HepG2 (cell line): ENCODE data around the gene MAPK14. TPM values are rescaled to one million over a fixed set of nuclear protein-coding genes. Genes with fewer than 3 reads are reported as not detected.

Experiments
- BRCA1 ChIP-seq: sonication (generic); formaldehyde crosslinking; IDR thresholded peaks from 2 replicates; pipeline ENCODE4 v1.4.0; 2020; ENCODE audit warnings: missing genetic modification reagents
- CCAR2 ChIP-seq: fragments of 200-400 bp; formaldehyde crosslinking; optimal IDR thresholded peaks from 2 replicates; pipeline ENCODE3; 2018; ENCODE audit warnings: low read depth, mild to moderate bottlenecking, low read length, moderate library complexity
- FOSL1 ChIP-seq: sonication (generic); formaldehyde crosslinking; IDR thresholded peaks from 2 replicates; pipeline ENCODE4 v1.9.0; 2021; ENCODE audit warnings: missing genetic modification reagents, borderline replicate concordance
- FOXC1 ChIP-seq: sonication (generic); formaldehyde crosslinking; IDR thresholded peaks from 2 replicates; pipeline ENCODE4 v1.8.0; 2022; ENCODE audit warnings: mild to moderate bottlenecking, missing genetic modification reagents, borderline replicate concordance
- HNF4G ChIP-seq, 2 experiments: sonication (generic) in 1 of 2; formaldehyde crosslinking in 1 of 2; IDR thresholded peaks; 2 replicates each; pipeline versions ENCODE4 v1.4.0 to v1.6.1; 2011 to 2020; ENCODE audit warnings: borderline replicate concordance in 2 of 2, low read depth in 2 of 2, mild to moderate bottlenecking in 2 of 2, low read length in 1 of 2, missing genetic modification reagents in 1 of 2, moderate library complexity in 1 of 2
- MYC ChIP-seq: sonication (generic); formaldehyde crosslinking; IDR thresholded peaks from 2 replicates; pipeline ENCODE4 v1.9.0; 2021; ENCODE audit warnings: missing genetic modification reagents, borderline replicate concordance
- NFYC ChIP-seq: IDR thresholded peaks from 2 replicates; pipeline ENCODE4 v1.6.1; 2016; ENCODE audit warnings: missing genetic modification reagents, missing compliant biosample characterization
- SMARCE1 ChIP-seq: fragments of 450-650 bp; IDR thresholded peaks from 2 replicates; pipeline ENCODE4 v1.6.1; 2017; ENCODE audit warnings: borderline replicate concordance
- SMC3 ChIP-seq: IDR thresholded peaks from 2 replicates; pipeline ENCODE4 v1.6.1; 2011; ENCODE audit warnings: low read length, improper control_type of control experiment
- SP2 ChIP-seq: sonication (generic); formaldehyde crosslinking; IDR thresholded peaks from 2 replicates; pipeline ENCODE4 v1.5.1; 2020; ENCODE audit warnings: mild to moderate bottlenecking, missing genetic modification reagents
- TCF7 ChIP-seq: sonication (generic); IDR thresholded peaks from 2 replicates; pipeline ENCODE4 v1.6.1; 2016; ENCODE audit warnings: antibody characterized with exemption, low read depth
- TEAD2 ChIP-seq: sonication (generic); formaldehyde crosslinking; IDR thresholded peaks from 2 replicates; pipeline ENCODE4 v1.9.0; 2021; ENCODE audit warnings: missing genetic modification reagents
- ZNF18 ChIP-seq: sonication (generic); formaldehyde crosslinking; IDR thresholded peaks from 2 replicates; pipeline ENCODE4 v1.8.0; 2022; ENCODE audit warnings: mild to moderate bottlenecking, missing genetic modification reagents; ENCODE audit not compliant: insufficient replicate concordance
- ZNF343 ChIP-seq: sonication (generic); formaldehyde crosslinking; IDR thresholded peaks from 2 replicates; pipeline ENCODE4 v1.4.0; 2020; ENCODE audit warnings: mild to moderate bottlenecking, missing genetic modification reagents
- ZNF383 ChIP-seq: sonication (generic); formaldehyde crosslinking; IDR thresholded peaks from 2 replicates; pipeline ENCODE4 v1.4.0; 2020; ENCODE audit warnings: missing genetic modification reagents, mild to moderate bottlenecking, borderline replicate concordance
- ZNF441 ChIP-seq: sonication (generic); formaldehyde crosslinking; IDR thresholded peaks from 2 replicates; pipeline ENCODE4 v1.7.0; 2021; ENCODE audit warnings: missing genetic modification reagents, borderline replicate concordance
- ZNF530 ChIP-seq: sonication (generic); formaldehyde crosslinking; IDR thresholded peaks from 2 replicates; pipeline ENCODE4 v1.5.0; 2020; ENCODE audit warnings: low read depth, mild to moderate bottlenecking, missing genetic modification reagents
- ZNF547 ChIP-seq: sonication (generic); formaldehyde crosslinking; IDR thresholded peaks from 2 replicates; pipeline ENCODE4 v1.5.1; 2020; ENCODE audit warnings: mild to moderate bottlenecking, missing genetic modification reagents
- ZNF558 ChIP-seq: sonication (generic); formaldehyde crosslinking; IDR thresholded peaks from 2 replicates; pipeline ENCODE4 v1.9.0; 2022; ENCODE audit warnings: mild to moderate bottlenecking, missing genetic modification reagents, borderline replicate concordance
- ZNF562 ChIP-seq: sonication (generic); formaldehyde crosslinking; IDR thresholded peaks from 2 replicates; pipeline ENCODE4 v1.8.0; 2022; ENCODE audit warnings: missing genetic modification reagents, borderline replicate concordance
- ZNF597 ChIP-seq: sonication (generic); formaldehyde crosslinking; IDR thresholded peaks from 2 replicates; pipeline ENCODE4 v1.5.0; 2020; ENCODE audit warnings: missing genetic modification reagents
- ZNF598 ChIP-seq: sonication (generic); formaldehyde crosslinking; IDR thresholded peaks from 2 replicates; pipeline ENCODE4 v1.5.1; 2020; ENCODE audit warnings: mild to moderate bottlenecking, missing genetic modification reagents, borderline replicate concordance
- ZNF710 ChIP-seq: sonication (generic); formaldehyde crosslinking; IDR thresholded peaks from 2 replicates; pipeline ENCODE4 v1.5.0; 2020; ENCODE audit warnings: mild to moderate bottlenecking, missing genetic modification reagents, borderline replicate concordance
- ZUFSP ChIP-seq: sonication (generic); formaldehyde crosslinking; IDR thresholded peaks from 2 replicates; pipeline ENCODE4 v1.9.0; 2021; ENCODE audit warnings: missing genetic modification reagents, mild to moderate bottlenecking, borderline replicate concordance
- polyA plus RNA-seq, 8 experiments: library from polyadenylated mRNA; depleted of rRNA in 3 of 8; stranded (reverse) in 7 of 8; unstranded in 1 of 8; fragments of >200 nt; fragmentation: Illumina TruSeq in 4 of 8; extraction: Trizol in 4 of 8; gene quantifications; 2 replicates each; pipeline versions ENCODE4 v1.2.1 to v1.2.3, GENCODE V29; 2011 to 2016; ENCODE audit warnings: low read depth in 4 of 8, missing spikeins in 1 of 8, mixed read lengths in 1 of 8; ENCODE audit not compliant: insufficient read depth in 1 of 8
- total RNA-seq, 5 experiments: library from RNA; depleted of rRNA; stranded (reverse); fragments of >200 nt; fragmentation: Illumina TruSeq; extraction: Trizol; gene quantifications; 2 replicates each; pipeline ENCODE4 v1.2.3, GENCODE V29; 2016; ENCODE audit warnings: low read depth in 1 of 5

Gene MAPK14
- total and polyA plus RNA-seq, 2 of the 13 experiments (the other 11 are each of a cell fraction or from before 2014, with no cell fraction given): 66.3 to 67.3 TPM

GRCh38 chr6:36027501-36028087, at the start of gene MAPK14 (continued):
- no peak for TF ChIP-seq ZUFSP (CRISPR knock-in tag)
- TF ChIP-seq HNF4G (IDR thresholded peaks at IDR 0.05; ENCODE audit: borderline replicate concordance, low read depth, low read length): peak; percentile 4; the same call in 1 of the 2 replicates
- TF ChIP-seq HNF4G (CRISPR knock-in tag; IDR thresholded peaks at IDR 0.05; ENCODE audit: borderline replicate concordance, low read depth): no peak
- peak; percentile 66 for TF ChIP-seq ZNF598 (CRISPR knock-in tag)
- TF ChIP-seq ZNF547 (CRISPR knock-in tag): no peak
- TF ChIP-seq SMC3: peak; percentile 86
- no peak; the same call in 1 of the 2 replicates for TF ChIP-seq FOXC1 (CRISPR knock-in tag)
- no peak; the same call in 1 of the 2 replicates for TF ChIP-seq ZNF558 (CRISPR knock-in tag)
- TF ChIP-seq NFYC (CRISPR knock-in tag): peak; percentile 59
- peak; percentile 78; the same call in 1 of the 2 replicates for TF ChIP-seq ZNF441
- peak; percentile 57; the same call in 1 of the 2 replicates for TF ChIP-seq ZNF383 (CRISPR knock-in tag)
- peak; percentile 67; the same call in 1 of the 2 replicates for TF ChIP-seq MYC (CRISPR knock-in tag)
- no peak for TF ChIP-seq ZNF343
- no peak for TF ChIP-seq SMARCE1
- TF ChIP-seq FOSL1 (CRISPR knock-in tag): no peak; the same call in 1 of the 2 replicates
- TF ChIP-seq ZNF562: no peak
- no peak for TF ChIP-seq ZNF597 (CRISPR knock-in tag)
- no peak for TF ChIP-seq CCAR2
- TF ChIP-seq ZNF18 (CRISPR knock-in tag): no peak
- no peak for TF ChIP-seq ZNF530
- peak; percentile 87 for TF ChIP-seq ZNF710 (CRISPR knock-in tag)
- TF ChIP-seq BRCA1 (CRISPR knock-in tag): peak; percentile 90
- TF ChIP-seq TEAD2: no peak
- TF ChIP-seq TCF7: no peak
- TF ChIP-seq SP2 (CRISPR knock-in tag): peak; percentile 45; the same call in 1 of the 2 replicates
